ENCODE data around the gene PCDH15.
"Not testable (repeated sequence)": the region's sequence is repeated elsewhere in the genome, so short reads cannot be mapped to it uniquely, and the experiment has no call there.

Gene PCDH15

GRCh38 chr10:54011117-54011516 is 789.9 kb downstream of the PCDH15 start:
- no peak for DNase-seq (ENCODE audit: insufficient read length, low spot score)
- no peak for FAIRE-seq

- DNase-seq (ENCODE audit: insufficient read length, low spot score): no peak
Observed at GRCh38 chr10:54010337-54010933, 790.6 kb downstream of the PCDH15 start.

GRCh38 chr10:54009672-54010071 is 791.4 kb downstream of the PCDH15 start:
- DNase-seq (ENCODE audit: insufficient read length, low spot score): no peak
- no peak for FAIRE-seq

More at GRCh38 chr10:54010337-54010933, 790.6 kb downstream of the PCDH15 start:
- no peak for FAIRE-seq

- FAIRE-seq (no peak), DNase-seq (ENCODE audit: insufficient read length, low spot score) (no peak)
Observed at GRCh38 chr10:54002077-54002476, 799.0 kb downstream of the PCDH15 start.

GRCh38 chr10:53997953-53998352 is 803.1 kb downstream of the PCDH15 start:
- FAIRE-seq: no peak
- DNase-seq (ENCODE audit: insufficient read length, low spot score): no peak

- DNase-seq (ENCODE audit: insufficient read length, low spot score) (no peak), FAIRE-seq (no peak)
Observed at GRCh38 chr10:53990799-53991238, 810.2 kb downstream of the PCDH15 start.

GRCh38 chr10:53983431-53983830 is 817.6 kb downstream of the PCDH15 start:
- no peak for DNase-seq (ENCODE audit: insufficient read length, low spot score)
- FAIRE-seq: no peak

- no peak for FAIRE-seq
- no peak for DNase-seq (ENCODE audit: insufficient read length, low spot score)
Observed at GRCh38 chr10:53980210-53980609, 820.8 kb downstream of the PCDH15 start.

- FAIRE-seq: no peak
- DNase-seq (ENCODE audit: insufficient read length, low spot score): no peak
Observed at GRCh38 chr10:53978301-53978700, 822.7 kb downstream of the PCDH15 start.

GRCh38 chr10:53977267-53977666 is 823.8 kb downstream of the PCDH15 start:
- no peak for DNase-seq (ENCODE audit: insufficient read length, low spot score)
- no peak for FAIRE-seq

GRCh38 chr10:53957401-53957800 is 843.6 kb downstream of the PCDH15 start:
- FAIRE-seq: no peak
- no peak for DNase-seq (ENCODE audit: insufficient read length, low spot score)

GRCh38 chr10:53955091-53955490 is 845.9 kb downstream of the PCDH15 start:
- FAIRE-seq (no peak), DNase-seq (ENCODE audit: insufficient read length, low spot score) (no peak)

GRCh38 chr10:53952698-53953630 is 848.1 kb downstream of the PCDH15 start:
- FAIRE-seq: no peak
- DNase-seq (ENCODE audit: insufficient read length, low spot score): no peak

GRCh38 chr10:53939654-53940053 is 861.4 kb downstream of the PCDH15 start:
- FAIRE-seq: no peak
- no peak for DNase-seq (ENCODE audit: insufficient read length, low spot score)

GRCh38 chr10:53930648-53931047 is 870.4 kb downstream of the PCDH15 start:
- FAIRE-seq (no peak), DNase-seq (ENCODE audit: insufficient read length, low spot score) (no peak)

- not testable (repeated sequence) for FAIRE-seq; DNase-seq (ENCODE audit: insufficient read length, low spot score)
Observed at GRCh38 chr10:53924051-53924700, 876.9 kb downstream of the PCDH15 start.

GRCh38 chr10:53918755-53919154 is 882.3 kb downstream of the PCDH15 start:
- DNase-seq (ENCODE audit: insufficient read length, low spot score): no peak

GRCh38 chr10:53909791-53910190 is 891.2 kb downstream of the PCDH15 start:
- DNase-seq (ENCODE audit: insufficient read length, low spot score): no peak
- FAIRE-seq: no peak

More at GRCh38 chr10:53918755-53919154, 882.3 kb downstream of the PCDH15 start:
- FAIRE-seq: no peak

GRCh38 chr10:53904506-53905241 is 896.4 kb downstream of the PCDH15 start:
- FAIRE-seq (no peak), DNase-seq (ENCODE audit: insufficient read length, low spot score) (no peak)

GRCh38 chr10:53903756-53904155 is 897.3 kb downstream of the PCDH15 start:
- FAIRE-seq: no peak

More at GRCh38 chr10:53903756-53904155, 897.3 kb downstream of the PCDH15 start:
- DNase-seq (ENCODE audit: insufficient read length, low spot score): no peak
